GM12875 (cell line): ENCODE results near the gene PRKAR2B.

ENCODE experiments used
- H3K4me3 ChIP-seq: one replicate; pipeline ENCODE4 v1.5.1; 2011; ENCODE audit warnings: low read depth, low read length, control low read depth
- CTCF ChIP-seq: IDR thresholded peaks from 2 replicates; pipeline ENCODE4 v1.5.1; 2011; ENCODE audit warnings: low read depth, mild to moderate bottlenecking, control low read depth, inconsistent platforms, low read length, moderate library complexity, borderline replicate concordance; ENCODE audit not compliant: insufficient read depth

The PRKAR2B gene

DNA sequence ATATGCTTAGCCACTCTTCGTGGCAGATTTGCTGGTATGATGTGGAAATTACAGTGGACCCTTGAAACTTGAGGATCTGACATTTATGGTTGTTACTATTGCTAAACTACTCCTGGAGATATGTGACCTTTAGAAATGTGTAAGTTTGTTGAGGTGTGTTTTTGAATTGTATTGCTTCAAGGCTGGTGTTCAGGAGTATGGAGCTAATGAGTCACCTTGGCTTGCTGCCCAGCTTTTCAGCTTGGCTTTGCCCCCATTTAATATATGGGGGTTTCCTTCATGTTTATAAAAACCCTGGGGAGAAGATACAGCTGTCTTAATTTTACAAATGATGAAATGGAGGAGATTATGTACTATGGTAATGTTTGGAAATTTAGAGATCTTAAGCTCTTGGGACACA, 135.9 kb downstream of the PRKAR2B start:
- no peak for TF ChIP-seq CTCF
- no peak overlapping the region for H3K4me3 ChIP-seq

DNA sequence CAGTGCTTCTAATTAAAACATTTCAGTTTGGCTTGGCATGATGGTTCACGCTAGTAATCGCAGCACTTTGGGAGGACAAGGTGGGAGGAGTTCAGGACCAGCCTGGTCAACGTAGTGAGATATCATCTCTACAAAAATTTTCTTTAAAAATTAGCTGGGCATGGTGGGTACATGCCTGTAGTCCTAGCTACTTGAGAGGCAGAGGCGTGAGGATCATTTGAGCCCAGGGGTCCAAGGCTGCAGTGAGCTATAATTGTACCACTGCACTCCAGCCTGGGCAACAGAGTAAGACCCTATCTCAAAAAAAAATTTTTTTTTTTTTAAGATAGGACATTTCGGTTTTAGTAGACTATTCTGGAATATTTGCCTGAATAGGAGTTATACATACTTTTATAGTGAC, 136.7 kb downstream of the PRKAR2B start:
- no peak for TF ChIP-seq CTCF
- no peak overlapping the region for H3K4me3 ChIP-seq

GRCh38 chr7:107185716-107186115, 141.2 kb downstream of the PRKAR2B start:
- H3K4me3 ChIP-seq: no peak overlapping the region
- no peak for TF ChIP-seq CTCF

DNA sequence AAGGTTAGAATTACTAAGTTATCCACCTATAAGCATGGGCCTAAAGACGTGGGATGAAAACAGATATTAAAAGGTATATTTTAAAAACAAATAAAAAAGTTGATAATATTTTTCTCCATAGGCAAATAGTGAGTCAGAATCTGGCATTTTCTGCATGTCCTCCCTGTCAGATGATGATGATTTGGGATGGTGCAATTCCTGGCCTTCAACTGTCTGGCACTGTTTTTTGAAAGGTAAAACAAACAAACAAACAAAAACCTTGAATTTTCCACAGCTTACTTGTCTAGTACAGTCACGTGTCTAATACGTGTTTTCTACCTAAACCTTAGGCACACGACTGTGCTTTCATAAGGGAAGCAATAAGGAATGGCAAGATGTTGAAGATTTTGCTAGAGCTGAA, 141.7 kb downstream of the PRKAR2B start:
- no peak overlapping the region for H3K4me3 ChIP-seq
- TF ChIP-seq CTCF: no peak

GRCh38 chr7:107187774-107188173, 143.3 kb downstream of the PRKAR2B start:
- TF ChIP-seq CTCF: no peak
- no peak overlapping the region for H3K4me3 ChIP-seq

GRCh38 chr7:107190090-107190489, 145.6 kb downstream of the PRKAR2B start:
- no peak overlapping the region for H3K4me3 ChIP-seq
- TF ChIP-seq CTCF: no peak

- no peak overlapping the region for H3K4me3 ChIP-seq
- TF ChIP-seq CTCF: no peak
Observed at GRCh38 chr7:107194052-107194451, 149.5 kb downstream of the PRKAR2B start.
